Neural crest cell (in vitro differentiated cells): ENCODE data around the gene CAMP. TPM values are rescaled to one million over a fixed set of nuclear protein-coding genes. Genes with fewer than 3 reads are reported as not detected.
A peak's percentile ranks its signal among the peaks of the same experiment; 100 is the strongest.

Source experiments
- DNase-seq: peaks from one replicate; pipeline ENCODE4 v3.0.0; 2021; ENCODE audit warnings: low read depth, mixed read lengths, low spot score
- H3K27ac Mint-ChIP-seq: one replicate; pipeline ENCODE4 v1.8.0; 2021; ENCODE audit warnings: mild to moderate bottlenecking, mixed read lengths; ENCODE audit not compliant: unreplicated experiment
- H3K27me3 Mint-ChIP-seq: 2 replicates; pipeline ENCODE4 v1.8.0; 2021; ENCODE audit warnings: low read depth, mild to moderate bottlenecking, mixed read lengths
- H3K36me3 Mint-ChIP-seq: 2 replicates; pipeline ENCODE4 v1.8.0; 2021; ENCODE audit warnings: low read depth, mild to moderate bottlenecking, mixed read lengths
- H3K4me1 Mint-ChIP-seq: 2 replicates; pipeline ENCODE4 v1.8.0; 2021; ENCODE audit warnings: mixed read lengths
- H3K4me3 Mint-ChIP-seq: one replicate; pipeline ENCODE4 v1.8.0; 2021; ENCODE audit warnings: mild to moderate bottlenecking, mixed read lengths
- H3K9me3 Mint-ChIP-seq: 2 replicates; pipeline ENCODE4 v1.8.0; 2021; ENCODE audit warnings: mixed read lengths
- total RNA-seq: library from RNA; stranded (reverse); gene quantifications from 2 replicates; pipeline ENCODE4 v1.2.1, GENCODE V29; 2021
- TF ChIP-seq, protein P1 (sequence below): fragments of 200-600 bp; sonication (generic); conservative IDR thresholded peaks from 2 replicates; pipeline ENCODE4 v1.5.0; 2021; ENCODE audit warnings: antibody characterized with exemption, mild to moderate bottlenecking

The CAMP gene
- total RNA-seq, 1 donor from 2014 or later, result not detected

DNA sequence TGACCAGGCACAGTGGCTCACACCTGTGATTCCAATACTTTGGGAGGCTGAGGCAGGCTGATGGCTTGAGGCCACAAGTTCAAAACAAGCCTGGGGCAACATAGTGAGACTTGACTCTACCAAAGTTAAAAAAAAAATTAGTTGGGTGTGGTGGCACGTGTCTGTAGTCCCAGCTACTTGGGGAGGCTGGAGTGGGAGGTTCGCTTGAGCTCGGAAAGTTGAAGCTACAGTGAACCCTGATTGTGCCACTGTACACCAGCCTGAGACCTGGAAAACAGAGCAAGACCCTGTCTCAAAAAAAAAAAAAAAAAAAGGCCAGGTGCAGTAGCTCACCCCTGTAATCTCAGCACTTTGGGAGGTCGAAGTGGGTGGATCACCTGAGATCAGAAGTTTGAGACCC lies 38.2 kb upstream of the CAMP start:
- no peaks in the 10 kb centered on the region for H3K27me3 Mint-ChIP-seq
- H3K4me1 Mint-ChIP-seq, result peaks cover 48% of the 10 kb centered on the region
- H3K4me3 Mint-ChIP-seq, result peak overlapping the region; percentile 96
- TF ChIP-seq, protein P1, sequence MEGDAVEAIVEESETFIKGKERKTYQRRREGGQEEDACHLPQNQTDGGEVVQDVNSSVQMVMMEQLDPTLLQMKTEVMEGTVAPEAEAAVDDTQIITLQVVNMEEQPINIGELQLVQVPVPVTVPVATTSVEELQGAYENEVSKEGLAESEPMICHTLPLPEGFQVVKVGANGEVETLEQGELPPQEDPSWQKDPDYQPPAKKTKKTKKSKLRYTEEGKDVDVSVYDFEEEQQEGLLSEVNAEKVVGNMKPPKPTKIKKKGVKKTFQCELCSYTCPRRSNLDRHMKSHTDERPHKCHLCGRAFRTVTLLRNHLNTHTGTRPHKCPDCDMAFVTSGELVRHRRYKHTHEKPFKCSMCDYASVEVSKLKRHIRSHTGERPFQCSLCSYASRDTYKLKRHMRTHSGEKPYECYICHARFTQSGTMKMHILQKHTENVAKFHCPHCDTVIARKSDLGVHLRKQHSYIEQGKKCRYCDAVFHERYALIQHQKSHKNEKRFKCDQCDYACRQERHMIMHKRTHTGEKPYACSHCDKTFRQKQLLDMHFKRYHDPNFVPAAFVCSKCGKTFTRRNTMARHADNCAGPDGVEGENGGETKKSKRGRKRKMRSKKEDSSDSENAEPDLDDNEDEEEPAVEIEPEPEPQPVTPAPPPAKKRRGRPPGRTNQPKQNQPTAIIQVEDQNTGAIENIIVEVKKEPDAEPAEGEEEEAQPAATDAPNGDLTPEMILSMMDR, result no peak
- H3K9me3 Mint-ChIP-seq, result no peaks in the 10 kb centered on the region
- no peak for DNase-seq
- peaks cover 24% of the 10 kb centered on the region for H3K36me3 Mint-ChIP-seq
- no peak overlapping the region for H3K27ac Mint-ChIP-seq

DNA sequence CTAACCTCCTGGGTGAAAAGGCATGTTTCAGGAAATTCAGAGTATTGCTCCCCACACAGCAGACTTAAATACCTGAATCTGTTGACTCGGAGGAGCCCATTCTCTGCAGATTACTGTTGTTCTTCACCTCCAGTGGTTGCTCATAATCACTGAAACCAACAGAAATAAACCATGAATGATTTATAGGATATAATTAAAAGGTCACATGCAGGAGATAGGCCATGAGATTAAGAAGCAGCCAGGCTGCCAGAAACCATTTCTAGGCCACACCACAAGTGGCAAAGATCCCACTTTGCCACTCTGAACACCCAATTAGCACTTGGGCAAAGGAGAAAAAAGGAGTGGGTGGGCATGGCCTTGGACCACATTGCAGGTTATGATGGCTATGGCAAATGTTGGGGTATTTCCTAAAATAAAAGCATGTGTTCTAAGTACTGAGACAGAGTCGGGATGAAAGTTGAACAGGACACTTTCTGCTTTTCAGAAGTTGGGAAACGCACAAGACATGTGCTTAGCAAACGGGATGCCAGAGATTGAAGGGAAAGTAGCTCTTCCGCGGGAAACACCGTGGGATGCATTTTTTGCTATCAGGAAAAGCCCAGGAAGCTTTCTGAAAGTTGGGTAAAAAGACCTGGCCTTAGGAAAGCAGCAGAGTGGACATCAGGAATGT lies 36.5 kb upstream of the CAMP start:
- H3K36me3 Mint-ChIP-seq, result peaks cover 18% of the 10 kb centered on the region
- DNase-seq, result no peak
- peak overlapping the region; percentile 96 for H3K4me3 Mint-ChIP-seq
- TF ChIP-seq, protein P1, result no peak
- H3K27me3 Mint-ChIP-seq, result no peaks in the 10 kb centered on the region
- H3K9me3 Mint-ChIP-seq, result no peaks in the 10 kb centered on the region
- peaks cover 55% of the 10 kb centered on the region for H3K4me1 Mint-ChIP-seq
- peak overlapping the region; percentile 87 for H3K27ac Mint-ChIP-seq

DNA sequence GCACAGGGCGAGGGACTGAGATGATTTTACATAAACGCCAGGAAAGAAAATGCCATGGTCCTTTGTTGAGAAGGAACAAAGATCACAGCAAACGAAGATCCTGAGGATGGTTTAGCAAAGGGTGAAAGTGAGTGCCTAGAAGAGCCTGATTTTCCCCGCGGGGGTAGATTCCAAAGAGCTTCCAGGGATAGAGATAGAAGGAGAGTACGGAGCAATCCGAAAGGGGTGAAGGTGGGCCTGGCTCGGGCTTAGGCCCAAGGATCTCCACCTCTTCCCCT lies 36.1 kb upstream of the CAMP start:
- peak overlapping the region; percentile 96 for H3K4me3 Mint-ChIP-seq
- peak; percentile 11 for DNase-seq
- no peaks in the 10 kb centered on the region for H3K27me3 Mint-ChIP-seq
- H3K36me3 Mint-ChIP-seq, result peaks cover 15% of the 10 kb centered on the region
- no peaks in the 10 kb centered on the region for H3K9me3 Mint-ChIP-seq
- TF ChIP-seq, protein P1, result no peak
- H3K4me1 Mint-ChIP-seq, result peaks cover 51% of the 10 kb centered on the region
- H3K27ac Mint-ChIP-seq, result peak overlapping the region; percentile 87

DNA sequence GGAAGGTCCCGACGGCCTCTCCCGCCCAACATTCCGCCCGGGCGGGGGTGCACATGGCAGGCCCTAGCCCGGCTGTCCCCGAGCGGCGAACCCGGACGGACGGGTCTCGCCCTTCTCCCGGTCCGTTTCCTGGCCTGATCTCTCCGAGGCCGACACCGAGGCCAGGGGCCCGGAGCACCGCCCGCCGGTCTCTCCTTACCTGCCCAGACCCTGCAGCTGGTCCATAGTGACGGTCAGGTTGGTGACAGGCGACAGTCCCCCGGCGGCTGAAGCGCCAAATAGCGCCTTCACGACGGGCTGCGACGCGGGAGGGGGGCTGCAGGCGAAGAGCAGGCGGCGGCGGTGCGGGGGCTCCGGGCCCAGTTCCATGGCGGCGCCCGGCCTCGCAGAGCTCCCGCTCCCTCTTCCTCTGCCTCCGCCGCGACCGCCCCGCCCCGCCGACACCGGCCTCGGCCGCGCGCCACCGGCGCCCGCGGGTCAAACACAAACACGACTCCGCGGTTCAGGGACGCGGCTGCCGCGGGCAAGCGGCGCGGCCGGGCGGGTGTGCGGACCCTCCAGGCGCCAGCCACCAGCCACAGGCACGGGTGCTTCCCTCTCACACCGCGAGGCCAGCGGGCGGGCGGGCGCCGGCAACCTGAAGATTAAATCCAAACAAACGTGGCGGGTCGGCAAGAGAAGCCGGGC lies 35.6 kb upstream of the CAMP start:
- Mint-ChIP-seq H3K27ac (peak overlapping the region; percentile 71), H3K4me3 (peak overlapping the region; percentile 99), H3K9me3 (no peaks in the 10 kb centered on the region), H3K27me3 (no peaks in the 10 kb centered on the region), H3K4me1 (peaks cover 47% of the 10 kb centered on the region), H3K36me3 (peaks cover 11% of the 10 kb centered on the region)
- TF ChIP-seq, protein P1, result no peak
- no peak for DNase-seq

DNA sequence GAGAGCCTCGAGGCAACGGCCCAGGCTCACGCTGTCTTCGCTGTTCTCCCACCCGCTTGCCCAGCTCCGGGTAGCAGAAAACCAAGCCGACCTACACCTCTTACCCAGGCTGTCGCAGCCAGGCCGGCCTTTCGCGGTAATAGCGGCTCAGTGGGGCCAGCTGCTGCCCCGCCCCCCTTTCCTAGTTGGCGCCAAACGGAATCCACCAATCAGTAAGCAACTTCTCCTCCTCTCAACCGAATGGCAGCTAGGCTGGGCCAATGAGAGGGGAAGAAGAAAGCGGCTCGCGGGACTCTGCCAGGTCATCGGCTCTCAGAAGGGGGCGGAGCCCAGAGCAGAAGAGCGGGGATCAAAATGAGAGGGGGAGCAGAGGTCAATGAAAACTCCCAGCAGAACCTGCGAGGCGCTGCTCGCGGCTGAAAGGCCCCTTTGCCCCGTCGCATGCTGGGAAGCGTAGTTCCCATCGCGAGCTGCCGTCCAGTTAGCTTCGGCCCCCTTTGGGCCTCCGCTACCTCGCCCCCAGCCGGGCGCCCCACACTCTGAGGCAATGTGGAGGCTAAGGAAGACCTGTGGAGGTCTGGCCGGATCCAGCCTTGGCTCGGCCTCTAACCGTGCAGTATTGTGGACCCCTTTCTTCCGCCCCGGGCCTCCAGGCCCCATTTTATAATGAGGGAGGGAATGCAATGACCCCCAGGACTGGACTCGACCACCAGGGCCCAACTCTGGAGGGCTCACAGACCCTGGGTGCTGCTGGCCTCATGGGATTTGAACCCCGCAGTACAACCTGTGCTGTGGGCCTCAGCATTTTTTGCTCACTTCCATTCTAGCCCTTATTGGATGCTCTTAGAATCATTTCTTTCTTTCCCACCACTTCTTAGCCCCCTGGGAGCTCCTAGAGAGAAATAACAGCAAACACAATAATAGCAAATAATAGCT lies 34.8 kb upstream of the CAMP start, which contains the start of gene CDC25A:
TSS of gene CDC25A (minus strand) at position 152 of the 936 bp plus-strand sequence. CDS start 470 bp downstream, outside the sequence.
- no peaks in the 10 kb centered on the region for H3K27me3 Mint-ChIP-seq
- H3K36me3 Mint-ChIP-seq, result peaks cover 7% of the 10 kb centered on the region
- H3K4me1 Mint-ChIP-seq, result peaks cover 45% of the 10 kb centered on the region

More for the DNA sequence above, 34.8 kb upstream of the CAMP start, which contains the start of gene CDC25A:
- TF ChIP-seq, protein P1, result no peak
- Mint-ChIP-seq H3K27ac (peak within 1 kb of the TSS; percentile 87), H3K4me3 (peak within 1 kb of the TSS; percentile 99), H3K9me3 (no peaks in the 10 kb centered on the region)
- peak; percentile 92 for DNase-seq
